Measurements from ENCODE around the gene RPS6KA5. TPM values are rescaled to one million over a fixed set of nuclear protein-coding genes. Genes with fewer than 3 reads are reported as not detected.

RPS6KA5 gene
- total and polyA plus RNA-seq, 9 of the 15 experiments (the other 6 are each of a cell fraction or from before 2014, with no cell fraction given), result 0.88 to 7.7 (median 4.7) TPM

DNA sequence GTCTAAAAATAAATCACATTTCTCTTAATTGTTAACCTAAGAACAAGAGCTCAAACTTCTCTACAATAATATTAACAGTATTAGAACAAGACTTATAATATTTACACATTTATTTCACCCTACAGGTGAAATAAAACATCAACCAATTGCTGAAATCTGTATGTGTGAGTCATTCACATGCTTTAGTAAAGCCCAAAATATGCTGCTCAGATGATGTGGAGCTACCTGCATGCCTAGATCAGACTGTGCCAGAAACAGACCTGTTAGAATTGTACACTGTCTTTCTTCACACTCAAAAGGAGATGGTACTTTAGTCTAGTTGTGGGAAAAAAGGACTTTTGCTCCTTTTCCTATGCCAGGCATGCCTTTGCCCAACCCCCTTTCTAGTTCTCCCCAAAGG, 54.7 kb downstream of the RPS6KA5 start:
- no peaks in the 10 kb centered on the region for H4K20me1 ChIP-seq (replicated peaks; ENCODE audit: control insufficient read depth, insufficient read depth, low read length)
- no peaks in the 10 kb centered on the region; a peak in 1 of 5 replicates for H3K4me1 ChIP-seq (replicated peaks in 1 of 2; ENCODE audit: control insufficient read depth in 2 of 2, insufficient read depth in 2 of 2, low read length in 2 of 2)
- CTCF ChIA-PET (ENCODE audit: low intra/inter-chr PET ratio), result no interaction called here
- H3K9me1 ChIP-seq (ENCODE audit: control insufficient read depth, insufficient read depth, low read length), result no peaks in the 10 kb centered on the region
- H3K4me2 ChIP-seq (ENCODE audit: insufficient read depth, low read length), result no peak overlapping the region
- ATAC-seq (no peak), FAIRE-seq (no peak), DNase-seq (ENCODE audit: extremely low read depth in 1 of 4, low spot score in 3 of 4) (no peak)
- H3K79me2 ChIP-seq (ENCODE audit: control insufficient read depth, insufficient read depth, low read length), result no peaks in the 10 kb centered on the region
- no peak overlapping the region for H3K4me3 ChIP-seq
- H2AFZ ChIP-seq (ENCODE audit: low read depth, low read length), result no peak overlapping the region
- no peak overlapping the region for H3K27ac ChIP-seq (ENCODE audit: extremely low read depth, low read depth, low read length)
- POLR2A ChIA-PET, result no interaction called here
- in situ Hi-C loops (cut with MboI) (no loop called here), intact Hi-C loops (cut with micrococcal nuclease) (no loop called here)
- no peaks in the 10 kb centered on the region for H3K36me3 ChIP-seq (ENCODE audit: control insufficient read depth, insufficient read depth, low read length)
- no peaks in the 10 kb centered on the region for H3K9me3 ChIP-seq (replicated peaks; ENCODE audit: control insufficient read depth, insufficient read depth, low read depth, low read length)
- no TSS peak for BruUV-seq (replicated peaks)
- H3K9ac ChIP-seq (ENCODE audit: insufficient read depth in 1 of 2, low read depth in 2 of 2, low read length in 2 of 2), result no peak overlapping the region
- no peaks in the 10 kb centered on the region for H3K27me3 ChIP-seq (ENCODE audit: control insufficient read depth in 2 of 2, insufficient read depth in 2 of 2, low read length in 2 of 2)
- TF ChIP-seq ZBTB17 (CRISPR knock-in tag; IDR thresholded peaks at IDR 0.05) (no peak), TCF7 (IDR thresholded peaks at IDR 0.05; ENCODE audit: borderline replicate concordance) (no peak), WHSC1 (IDR thresholded peaks at IDR 0.05; ENCODE audit: low read length) (no peak), BCL6 (CRISPR knock-in tag; IDR thresholded peaks at IDR 0.05) (no peak), KDM4B (IDR thresholded peaks at IDR 0.05; ENCODE audit: borderline replicate concordance in 2 of 2, low read depth in 1 of 2) (no peak), POU5F1 (IDR thresholded peaks at IDR 0.05; ENCODE audit: borderline replicate concordance, low read depth, low read length, partially characterized antibody) (no peak), HDAC8 (tag; IDR thresholded peaks at IDR 0.05) (no peak), ZNF551 (CRISPR knock-in tag; IDR thresholded peaks at IDR 0.05) (no peak), MEF2D (tag; conservative IDR thresholded peaks at IDR 0.05; ENCODE audit: low read depth) (no peak), MYC (IDR thresholded peaks at IDR 0.05; ENCODE audit: low read depth, low read length) (no peak), MYC (CRISPR knock-in tag; IDR thresholded peaks at IDR 0.05; ENCODE audit: borderline replicate concordance, low read depth) (no peak), MAFG (tag; conservative IDR thresholded peaks at IDR 0.05) (no peak), MTF1 (CRISPR knock-in tag; IDR thresholded peaks at IDR 0.05; ENCODE audit: borderline replicate concordance) (no peak), NR4A1 (CRISPR knock-in tag; IDR thresholded peaks at IDR 0.05) (no peak), NR4A1 (tag; IDR thresholded peaks at IDR 0.05) (no peak)
- TF ChIP-seq, protein P1, sequence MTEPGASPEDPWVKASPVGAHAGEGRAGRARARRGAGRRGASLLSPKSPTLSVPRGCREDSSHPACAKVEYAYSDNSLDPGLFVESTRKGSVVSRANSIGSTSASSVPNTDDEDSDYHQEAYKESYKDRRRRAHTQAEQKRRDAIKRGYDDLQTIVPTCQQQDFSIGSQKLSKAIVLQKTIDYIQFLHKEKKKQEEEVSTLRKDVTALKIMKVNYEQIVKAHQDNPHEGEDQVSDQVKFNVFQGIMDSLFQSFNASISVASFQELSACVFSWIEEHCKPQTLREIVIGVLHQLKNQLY (CRISPR knock-in tag; conservative IDR thresholded peaks at IDR 0.05), result no peak
- TF ChIP-seq, protein P2, sequence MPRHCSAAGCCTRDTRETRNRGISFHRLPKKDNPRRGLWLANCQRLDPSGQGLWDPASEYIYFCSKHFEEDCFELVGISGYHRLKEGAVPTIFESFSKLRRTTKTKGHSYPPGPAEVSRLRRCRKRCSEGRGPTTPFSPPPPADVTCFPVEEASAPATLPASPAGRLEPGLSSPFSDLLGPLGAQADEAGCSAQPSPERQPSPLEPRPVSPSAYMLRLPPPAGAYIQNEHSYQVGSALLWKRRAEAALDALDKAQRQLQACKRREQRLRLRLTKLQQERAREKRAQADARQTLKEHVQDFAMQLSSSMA (CRISPR knock-in tag; IDR thresholded peaks at IDR 0.05), result no peak
- TF ChIP-seq, protein P3, sequence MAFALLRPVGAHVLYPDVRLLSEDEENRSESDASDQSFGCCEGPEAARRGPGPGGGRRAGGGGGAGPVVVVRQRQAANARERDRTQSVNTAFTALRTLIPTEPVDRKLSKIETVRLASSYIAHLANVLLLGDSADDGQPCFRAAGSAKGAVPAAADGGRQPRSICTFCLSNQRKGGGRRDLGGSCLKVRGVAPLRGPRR (CRISPR knock-in tag; IDR thresholded peaks at IDR 0.05), result no peak
- TF ChIP-seq, protein P4, sequence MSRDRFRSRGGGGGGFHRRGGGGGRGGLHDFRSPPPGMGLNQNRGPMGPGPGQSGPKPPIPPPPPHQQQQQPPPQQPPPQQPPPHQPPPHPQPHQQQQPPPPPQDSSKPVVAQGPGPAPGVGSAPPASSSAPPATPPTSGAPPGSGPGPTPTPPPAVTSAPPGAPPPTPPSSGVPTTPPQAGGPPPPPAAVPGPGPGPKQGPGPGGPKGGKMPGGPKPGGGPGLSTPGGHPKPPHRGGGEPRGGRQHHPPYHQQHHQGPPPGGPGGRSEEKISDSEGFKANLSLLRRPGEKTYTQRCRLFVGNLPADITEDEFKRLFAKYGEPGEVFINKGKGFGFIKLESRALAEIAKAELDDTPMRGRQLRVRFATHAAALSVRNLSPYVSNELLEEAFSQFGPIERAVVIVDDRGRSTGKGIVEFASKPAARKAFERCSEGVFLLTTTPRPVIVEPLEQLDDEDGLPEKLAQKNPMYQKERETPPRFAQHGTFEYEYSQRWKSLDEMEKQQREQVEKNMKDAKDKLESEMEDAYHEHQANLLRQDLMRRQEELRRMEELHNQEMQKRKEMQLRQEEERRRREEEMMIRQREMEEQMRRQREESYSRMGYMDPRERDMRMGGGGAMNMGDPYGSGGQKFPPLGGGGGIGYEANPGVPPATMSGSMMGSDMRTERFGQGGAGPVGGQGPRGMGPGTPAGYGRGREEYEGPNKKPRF (IDR thresholded peaks at IDR 0.05; ENCODE audit: low read depth, low read length), result no peak
